Measurements from ENCODE around the gene KRT15. TPM values are rescaled to one million over a fixed set of nuclear protein-coding genes. Genes with fewer than 3 reads are reported as not detected.

The KRT15 gene
- total and polyA plus RNA-seq, 7 donors = 5.4 to 10.3 (median 9.2) TPM; not detected in 4

- Histone ChIP-seq H3K4me1 (no peaks in the 10 kb centered on the region), H3K4me3 (no peak overlapping the region), H3K36me3 (no peaks in the 10 kb centered on the region), H3K27ac (no peak overlapping the region), H3K27me3 (no peaks in the 10 kb centered on the region), H3K9me3 (no peaks in the 10 kb centered on the region)
- TF ChIP-seq CTCF (IDR thresholded peaks at IDR 0.05) (no peak), EP300 (IDR thresholded peaks at IDR 0.05) (no peak)
- WGBS, 2 donors = 49 to 79% methylated on average over 10 of the region's 10 CpGs
- DNase-seq = no peak
- intact Hi-C loops (cut with DNase I) = no loop called here
Observed at GRCh38 chr17:41511716-41512115, 7.0 kb downstream of the KRT15 start.

GRCh38 chr17:41511116-41511515 lies 7.6 kb downstream of the KRT15 start:
- WGBS, 2 donors = 14 to 68% methylated on average over 4 of the region's 4 CpGs
- Histone ChIP-seq H3K27me3 (no peaks in the 10 kb centered on the region), H3K27ac (no peak overlapping the region), H3K4me3 (no peak overlapping the region), H3K4me1 (no peaks in the 10 kb centered on the region), H3K36me3 (no peaks in the 10 kb centered on the region), H3K9me3 (no peaks in the 10 kb centered on the region)
- DNase-seq = no peak
- intact Hi-C loops (cut with DNase I) = no loop called here
- no peak for TF ChIP-seq EP300 (IDR thresholded peaks at IDR 0.05)
- TF ChIP-seq POLR2AphosphoS5 (IDR thresholded peaks at IDR 0.05) = no peak
- TF ChIP-seq POLR2A (IDR thresholded peaks at IDR 0.05) = no peak
- TF ChIP-seq CTCF (IDR thresholded peaks at IDR 0.05) = no peak

GRCh38 chr17:41510251-41511065 lies 8.2 kb downstream of the KRT15 start:
- Histone ChIP-seq H3K27ac (no peak overlapping the region), H3K27me3 (no peaks in the 10 kb centered on the region), H3K9me3 (no peaks in the 10 kb centered on the region), H3K4me1 (no peaks in the 10 kb centered on the region), H3K36me3 (no peaks in the 10 kb centered on the region), H3K4me3 (no peak overlapping the region)
- DNase-seq = no peak
- WGBS, 2 donors = 36 to 69% methylated on average over 7 of the region's 7 CpGs
- intact Hi-C loops (cut with DNase I) = no loop called here
- no peak for TF ChIP-seq EP300 (IDR thresholded peaks at IDR 0.05)
- no peak for TF ChIP-seq POLR2AphosphoS5 (IDR thresholded peaks at IDR 0.05)
- TF ChIP-seq CTCF (IDR thresholded peaks at IDR 0.05) = no peak

GRCh38 chr17:41507315-41507880 lies 11.3 kb downstream of the KRT15 start:
- H3K9me3 ChIP-seq = no peaks in the 10 kb centered on the region
- 67 to 75% methylated on average over 10 of the region's 10 CpGs for WGBS, 2 donors
- no peak for DNase-seq
- H3K27me3 ChIP-seq = no peaks in the 10 kb centered on the region
- no peak for TF ChIP-seq CTCF (IDR thresholded peaks at IDR 0.05)
- no peak for TF ChIP-seq POLR2AphosphoS5 (IDR thresholded peaks at IDR 0.05)
- TF ChIP-seq EP300 (IDR thresholded peaks at IDR 0.05) = no peak
- no peak for TF ChIP-seq POLR2A (IDR thresholded peaks at IDR 0.05)
- no peaks in the 10 kb centered on the region for H3K36me3 ChIP-seq
- peaks cover 0 to 16% (median 6%) of the 10 kb centered on the region in 4 donors for H3K4me1 ChIP-seq
- no peak overlapping the region for H3K27ac ChIP-seq
- intact Hi-C loops (cut with DNase I) = no loop called here
- H3K4me3 ChIP-seq = no peak overlapping the region
